Measurements from ENCODE around the gene DLGAP1. TPM values are rescaled to one million over a fixed set of nuclear protein-coding genes. Genes with fewer than 3 reads are reported as not detected.

DLGAP1 gene
- polyA plus RNA-seq, 1 donor from 2014 or later = 4.5 TPM

DNA sequence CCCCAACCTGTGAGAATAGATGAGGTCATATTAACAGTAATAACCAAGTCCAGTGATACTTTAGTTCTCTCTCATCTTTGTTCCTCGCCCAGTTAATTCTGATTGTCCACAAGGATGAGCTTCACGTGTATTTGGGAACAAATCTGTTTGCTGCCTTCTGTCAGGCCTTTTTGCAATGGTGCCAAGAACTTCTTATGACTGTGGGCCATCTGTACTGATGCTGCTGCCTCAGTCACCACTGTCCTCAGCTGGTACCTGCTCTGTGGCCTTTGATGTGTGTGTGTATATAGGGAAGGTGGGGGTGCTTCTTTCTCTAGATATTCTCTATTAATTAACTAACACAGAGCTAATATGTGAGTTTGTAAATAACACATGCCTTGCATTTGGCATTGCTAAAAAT is 612.3 kb downstream of the DLGAP1 start:
- Histone ChIP-seq H3K36me3 (ENCODE audit: insufficient read depth, low read length) (no peaks in the 10 kb centered on the region), H3K4me2 (ENCODE audit: low read length) (no peak overlapping the region), H3F3A (ENCODE audit: insufficient read depth, low read length, poor library complexity, severe bottlenecking) (no peaks in the 10 kb centered on the region), H3K27ac (ENCODE audit: low read length) (no peak overlapping the region), H4K20me1 (ENCODE audit: insufficient read depth) (no peaks in the 10 kb centered on the region), H3K79me2 (replicated peaks; ENCODE audit: insufficient read depth, low read length) (no peaks in the 10 kb centered on the region), H3K9me3 (ENCODE audit: low read length) (no peaks in the 10 kb centered on the region), H3K27me3 (ENCODE audit: insufficient read depth, low read depth, low read length) (no peaks in the 10 kb centered on the region), H2AFZ (ENCODE audit: low read depth, low read length) (no peak overlapping the region), H3K9me2 (ENCODE audit: insufficient read depth, low read length) (no peaks in the 10 kb centered on the region), H3K4me3 (ENCODE audit: low read length) (no peak overlapping the region), H3K9ac (ENCODE audit: low read length) (no peak overlapping the region)
- TF ChIP-seq, protein P1, sequence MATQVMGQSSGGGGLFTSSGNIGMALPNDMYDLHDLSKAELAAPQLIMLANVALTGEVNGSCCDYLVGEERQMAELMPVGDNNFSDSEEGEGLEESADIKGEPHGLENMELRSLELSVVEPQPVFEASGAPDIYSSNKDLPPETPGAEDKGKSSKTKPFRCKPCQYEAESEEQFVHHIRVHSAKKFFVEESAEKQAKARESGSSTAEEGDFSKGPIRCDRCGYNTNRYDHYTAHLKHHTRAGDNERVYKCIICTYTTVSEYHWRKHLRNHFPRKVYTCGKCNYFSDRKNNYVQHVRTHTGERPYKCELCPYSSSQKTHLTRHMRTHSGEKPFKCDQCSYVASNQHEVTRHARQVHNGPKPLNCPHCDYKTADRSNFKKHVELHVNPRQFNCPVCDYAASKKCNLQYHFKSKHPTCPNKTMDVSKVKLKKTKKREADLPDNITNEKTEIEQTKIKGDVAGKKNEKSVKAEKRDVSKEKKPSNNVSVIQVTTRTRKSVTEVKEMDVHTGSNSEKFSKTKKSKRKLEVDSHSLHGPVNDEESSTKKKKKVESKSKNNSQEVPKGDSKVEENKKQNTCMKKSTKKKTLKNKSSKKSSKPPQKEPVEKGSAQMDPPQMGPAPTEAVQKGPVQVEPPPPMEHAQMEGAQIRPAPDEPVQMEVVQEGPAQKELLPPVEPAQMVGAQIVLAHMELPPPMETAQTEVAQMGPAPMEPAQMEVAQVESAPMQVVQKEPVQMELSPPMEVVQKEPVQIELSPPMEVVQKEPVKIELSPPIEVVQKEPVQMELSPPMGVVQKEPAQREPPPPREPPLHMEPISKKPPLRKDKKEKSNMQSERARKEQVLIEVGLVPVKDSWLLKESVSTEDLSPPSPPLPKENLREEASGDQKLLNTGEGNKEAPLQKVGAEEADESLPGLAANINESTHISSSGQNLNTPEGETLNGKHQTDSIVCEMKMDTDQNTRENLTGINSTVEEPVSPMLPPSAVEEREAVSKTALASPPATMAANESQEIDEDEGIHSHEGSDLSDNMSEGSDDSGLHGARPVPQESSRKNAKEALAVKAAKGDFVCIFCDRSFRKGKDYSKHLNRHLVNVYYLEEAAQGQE (IDR thresholded peaks at IDR 0.05; ENCODE audit: borderline replicate concordance) = no peak
- TF ChIP-seq EZH2 (IDR thresholded peaks at IDR 0.05; ENCODE audit: borderline replicate concordance, insufficient read depth, low read length, poor library complexity, severe bottlenecking) (no peak), MXI1 (conservative IDR thresholded peaks at IDR 0.05; ENCODE audit: poor library complexity, severe bottlenecking) (no peak), TAF1 (IDR thresholded peaks at IDR 0.05; ENCODE audit: low read depth) (no peak), EP300 (conservative IDR thresholded peaks at IDR 0.05; ENCODE audit: poor library complexity, severe bottlenecking) (no peak), SMC3 (conservative IDR thresholded peaks at IDR 0.05; ENCODE audit: poor library complexity) (no peak), RAD21 (conservative IDR thresholded peaks at IDR 0.05) (no peak), POLR2AphosphoS5 (IDR thresholded peaks at IDR 0.05) (no peak)
- TF ChIP-seq, protein P2, sequence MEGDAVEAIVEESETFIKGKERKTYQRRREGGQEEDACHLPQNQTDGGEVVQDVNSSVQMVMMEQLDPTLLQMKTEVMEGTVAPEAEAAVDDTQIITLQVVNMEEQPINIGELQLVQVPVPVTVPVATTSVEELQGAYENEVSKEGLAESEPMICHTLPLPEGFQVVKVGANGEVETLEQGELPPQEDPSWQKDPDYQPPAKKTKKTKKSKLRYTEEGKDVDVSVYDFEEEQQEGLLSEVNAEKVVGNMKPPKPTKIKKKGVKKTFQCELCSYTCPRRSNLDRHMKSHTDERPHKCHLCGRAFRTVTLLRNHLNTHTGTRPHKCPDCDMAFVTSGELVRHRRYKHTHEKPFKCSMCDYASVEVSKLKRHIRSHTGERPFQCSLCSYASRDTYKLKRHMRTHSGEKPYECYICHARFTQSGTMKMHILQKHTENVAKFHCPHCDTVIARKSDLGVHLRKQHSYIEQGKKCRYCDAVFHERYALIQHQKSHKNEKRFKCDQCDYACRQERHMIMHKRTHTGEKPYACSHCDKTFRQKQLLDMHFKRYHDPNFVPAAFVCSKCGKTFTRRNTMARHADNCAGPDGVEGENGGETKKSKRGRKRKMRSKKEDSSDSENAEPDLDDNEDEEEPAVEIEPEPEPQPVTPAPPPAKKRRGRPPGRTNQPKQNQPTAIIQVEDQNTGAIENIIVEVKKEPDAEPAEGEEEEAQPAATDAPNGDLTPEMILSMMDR (IDR thresholded peaks at IDR 0.05; ENCODE audit: poor library complexity, severe bottlenecking) = no peak

DNA sequence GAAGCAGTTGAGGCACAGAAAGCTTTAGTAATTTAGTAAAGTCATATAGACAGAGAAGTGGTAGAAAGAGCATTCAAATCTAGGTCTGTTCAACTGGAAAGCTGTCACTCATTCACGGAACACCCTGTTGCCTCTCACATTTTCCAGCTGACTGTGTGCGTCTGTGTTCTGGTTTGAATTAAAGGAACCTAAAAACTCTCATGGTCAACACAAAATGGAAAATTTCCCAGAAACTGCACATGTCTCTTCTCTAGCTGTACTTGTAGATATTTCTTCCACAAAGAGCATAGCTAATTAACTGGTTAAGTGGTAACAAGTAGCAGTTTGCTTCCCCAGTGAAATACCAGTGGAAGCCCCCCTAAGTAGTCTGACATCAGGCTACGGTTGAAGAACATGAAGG is 614.3 kb downstream of the DLGAP1 start:
- Histone ChIP-seq H3K4me2 (ENCODE audit: low read length) (no peak overlapping the region), H3K27me3 (ENCODE audit: insufficient read depth, low read depth, low read length) (no peaks in the 10 kb centered on the region), H3K36me3 (ENCODE audit: insufficient read depth, low read length) (no peaks in the 10 kb centered on the region), H3K9me3 (ENCODE audit: low read length) (no peaks in the 10 kb centered on the region), H3K9me2 (ENCODE audit: insufficient read depth, low read length) (no peaks in the 10 kb centered on the region), H3K79me2 (replicated peaks; ENCODE audit: insufficient read depth, low read length) (no peaks in the 10 kb centered on the region), H3K27ac (ENCODE audit: low read length) (no peak overlapping the region), H2AFZ (ENCODE audit: low read depth, low read length) (no peak overlapping the region), H4K20me1 (ENCODE audit: insufficient read depth) (no peaks in the 10 kb centered on the region), H3K9ac (ENCODE audit: low read length) (no peak overlapping the region), H3K4me3 (ENCODE audit: low read length) (no peak overlapping the region), H3F3A (ENCODE audit: insufficient read depth, low read length, poor library complexity, severe bottlenecking) (no peaks in the 10 kb centered on the region)
- TF ChIP-seq RAD21 (conservative IDR thresholded peaks at IDR 0.05) (no peak), TAF1 (IDR thresholded peaks at IDR 0.05; ENCODE audit: low read depth) (no peak), POLR2AphosphoS5 (IDR thresholded peaks at IDR 0.05) (no peak), EP300 (conservative IDR thresholded peaks at IDR 0.05; ENCODE audit: poor library complexity, severe bottlenecking) (no peak), MXI1 (conservative IDR thresholded peaks at IDR 0.05; ENCODE audit: poor library complexity, severe bottlenecking) (no peak), EZH2 (IDR thresholded peaks at IDR 0.05; ENCODE audit: borderline replicate concordance, insufficient read depth, low read length, poor library complexity, severe bottlenecking) (no peak), SMC3 (conservative IDR thresholded peaks at IDR 0.05; ENCODE audit: poor library complexity) (no peak)
- TF ChIP-seq, protein P2 (IDR thresholded peaks at IDR 0.05; ENCODE audit: poor library complexity, severe bottlenecking) = no peak
- TF ChIP-seq, protein P1 (IDR thresholded peaks at IDR 0.05; ENCODE audit: borderline replicate concordance) = no peak

Measured in neural cell (in vitro differentiated cells).